ENCODE results near the gene NSDHL.

DNA sequence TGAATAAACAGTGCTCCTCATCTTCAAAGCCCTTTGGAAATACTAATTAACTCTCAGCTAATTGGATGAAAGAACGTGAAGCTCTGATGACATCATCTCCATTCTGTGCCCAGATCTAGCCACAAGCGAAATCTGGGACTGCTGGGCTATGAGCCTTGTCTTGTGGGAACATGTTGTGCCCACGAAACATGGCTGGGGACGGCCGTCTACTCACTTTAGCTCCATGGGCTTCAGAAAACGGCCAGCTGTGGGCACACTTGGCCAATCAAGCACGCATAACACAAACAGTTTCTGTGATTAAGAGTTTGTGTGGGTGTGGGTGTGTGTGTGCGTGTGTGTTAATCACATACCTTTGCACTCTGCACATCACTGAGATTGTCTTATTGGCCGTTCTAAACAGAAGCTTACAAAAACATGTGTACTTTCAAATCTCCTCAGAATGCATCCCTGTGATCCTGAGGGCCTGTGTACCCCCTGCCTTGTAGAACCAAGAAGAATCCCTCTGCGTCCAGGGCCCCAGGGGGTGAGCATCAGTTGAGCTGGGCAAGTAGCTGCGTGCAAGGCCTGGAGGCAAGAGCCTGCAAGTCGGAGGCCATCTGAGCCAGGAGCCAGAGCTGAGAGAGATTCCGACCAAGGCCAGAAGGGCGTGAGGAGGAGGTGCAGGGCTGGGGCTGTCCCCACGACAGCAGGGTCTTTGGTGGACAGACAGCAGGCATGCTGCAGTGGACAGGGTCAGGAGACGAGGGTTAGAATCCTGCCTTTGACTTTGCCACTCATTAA is 48.3 kb downstream of the NSDHL start:
- TF ChIP-seq ZNF70 (CRISPR knock-in tag; IDR thresholded peaks at IDR 0.05), result no peak
- TF ChIP-seq ARNTL (CRISPR knock-in tag; IDR thresholded peaks at IDR 0.05; ENCODE audit: borderline replicate concordance, low read depth), result no peak
- no peak for TF ChIP-seq TCF4 (CRISPR knock-in tag; IDR thresholded peaks at IDR 0.05; ENCODE audit: borderline replicate concordance)
- TF ChIP-seq ESRRG (CRISPR knock-in tag; IDR thresholded peaks at IDR 0.05), result no peak
- TF ChIP-seq, protein P1, sequence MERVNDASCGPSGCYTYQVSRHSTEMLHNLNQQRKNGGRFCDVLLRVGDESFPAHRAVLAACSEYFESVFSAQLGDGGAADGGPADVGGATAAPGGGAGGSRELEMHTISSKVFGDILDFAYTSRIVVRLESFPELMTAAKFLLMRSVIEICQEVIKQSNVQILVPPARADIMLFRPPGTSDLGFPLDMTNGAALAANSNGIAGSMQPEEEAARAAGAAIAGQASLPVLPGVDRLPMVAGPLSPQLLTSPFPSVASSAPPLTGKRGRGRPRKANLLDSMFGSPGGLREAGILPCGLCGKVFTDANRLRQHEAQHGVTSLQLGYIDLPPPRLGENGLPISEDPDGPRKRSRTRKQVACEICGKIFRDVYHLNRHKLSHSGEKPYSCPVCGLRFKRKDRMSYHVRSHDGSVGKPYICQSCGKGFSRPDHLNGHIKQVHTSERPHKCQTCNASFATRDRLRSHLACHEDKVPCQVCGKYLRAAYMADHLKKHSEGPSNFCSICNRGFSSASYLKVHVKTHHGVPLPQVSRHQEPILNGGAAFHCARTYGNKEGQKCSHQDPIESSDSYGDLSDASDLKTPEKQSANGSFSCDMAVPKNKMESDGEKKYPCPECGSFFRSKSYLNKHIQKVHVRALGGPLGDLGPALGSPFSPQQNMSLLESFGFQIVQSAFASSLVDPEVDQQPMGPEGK (CRISPR knock-in tag; IDR thresholded peaks at IDR 0.05; ENCODE audit: borderline replicate concordance), result no peak
- TF ChIP-seq TOX (CRISPR knock-in tag; IDR thresholded peaks at IDR 0.05; ENCODE audit: borderline replicate concordance), result no peak
- TF ChIP-seq GLIS3 (CRISPR knock-in tag; IDR thresholded peaks at IDR 0.05), result no peak
- no peak for TF ChIP-seq ISL1 (CRISPR knock-in tag; IDR thresholded peaks at IDR 0.05)
- TF ChIP-seq, protein P2, sequence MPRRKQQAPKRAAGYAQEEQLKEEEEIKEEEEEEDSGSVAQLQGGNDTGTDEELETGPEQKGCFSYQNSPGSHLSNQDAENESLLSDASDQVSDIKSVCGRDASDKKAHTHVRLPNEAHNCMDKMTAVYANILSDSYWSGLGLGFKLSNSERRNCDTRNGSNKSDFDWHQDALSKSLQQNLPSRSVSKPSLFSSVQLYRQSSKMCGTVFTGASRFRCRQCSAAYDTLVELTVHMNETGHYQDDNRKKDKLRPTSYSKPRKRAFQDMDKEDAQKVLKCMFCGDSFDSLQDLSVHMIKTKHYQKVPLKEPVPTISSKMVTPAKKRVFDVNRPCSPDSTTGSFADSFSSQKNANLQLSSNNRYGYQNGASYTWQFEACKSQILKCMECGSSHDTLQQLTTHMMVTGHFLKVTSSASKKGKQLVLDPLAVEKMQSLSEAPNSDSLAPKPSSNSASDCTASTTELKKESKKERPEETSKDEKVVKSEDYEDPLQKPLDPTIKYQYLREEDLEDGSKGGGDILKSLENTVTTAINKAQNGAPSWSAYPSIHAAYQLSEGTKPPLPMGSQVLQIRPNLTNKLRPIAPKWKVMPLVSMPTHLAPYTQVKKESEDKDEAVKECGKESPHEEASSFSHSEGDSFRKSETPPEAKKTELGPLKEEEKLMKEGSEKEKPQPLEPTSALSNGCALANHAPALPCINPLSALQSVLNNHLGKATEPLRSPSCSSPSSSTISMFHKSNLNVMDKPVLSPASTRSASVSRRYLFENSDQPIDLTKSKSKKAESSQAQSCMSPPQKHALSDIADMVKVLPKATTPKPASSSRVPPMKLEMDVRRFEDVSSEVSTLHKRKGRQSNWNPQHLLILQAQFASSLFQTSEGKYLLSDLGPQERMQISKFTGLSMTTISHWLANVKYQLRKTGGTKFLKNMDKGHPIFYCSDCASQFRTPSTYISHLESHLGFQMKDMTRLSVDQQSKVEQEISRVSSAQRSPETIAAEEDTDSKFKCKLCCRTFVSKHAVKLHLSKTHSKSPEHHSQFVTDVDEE (CRISPR knock-in tag; IDR thresholded peaks at IDR 0.05), result no peak

All from SK-N-SH treated with all-trans-retinoic acid at 6 μM for 48 hours (cell line).